K562 (cell line): ENCODE data around the gene TPX2. TPM values are rescaled to one million over a fixed set of nuclear protein-coding genes. Genes with fewer than 3 reads are reported as not detected.
A peak's percentile ranks its signal among the peaks of the same experiment; 100 is the strongest.

Experiments
- DPF2 ChIP-seq: fragments of 450-650 bp; IDR thresholded peaks from 2 replicates; pipeline ENCODE4 v1.6.1; 2016
- E2F6 ChIP-seq, 2 experiments: IDR thresholded peaks; 2 replicates each; pipeline ENCODE4 v1.6.1; 2011; ENCODE audit warnings: borderline replicate concordance in 1 of 2, control low read depth in 1 of 2, low read depth in 1 of 2, low read length in 1 of 2, mild to moderate bottlenecking in 1 of 2, mixed read lengths in 1 of 2, moderate library complexity in 1 of 2; ENCODE audit not compliant: insufficient read depth in 1 of 2, insufficient read length in 1 of 2, poor library complexity in 1 of 2, severe bottlenecking in 1 of 2; ENCODE audit errors: extremely low read depth in 1 of 2
- ELF4 ChIP-seq: fragments of 450-650 bp; formaldehyde crosslinking; IDR thresholded peaks from 2 replicates; pipeline ENCODE4 v1.4.0; 2022; ENCODE audit warnings: missing genetic modification characterization
- FOXK2 ChIP-seq, 2 experiments: fragments of 450-650 bp; IDR thresholded peaks in 1 of 2; conservative IDR thresholded peaks in 1 of 2; 2 replicates each; pipeline ENCODE4 v1.6.1; 2016; ENCODE audit warnings: low read depth in 2 of 2, mild to moderate bottlenecking in 1 of 2
- GTF2A2 ChIP-seq: IDR thresholded peaks from 2 replicates; pipeline ENCODE4 v1.6.1; 2016; ENCODE audit warnings: mild to moderate bottlenecking, missing genetic modification characterization, missing compliant biosample characterization
- GTF3C2 ChIP-seq: IDR thresholded peaks from 3 replicates; pipeline ENCODE4 v1.6.1; 2011; ENCODE audit warnings: borderline replicate concordance, mild to moderate bottlenecking, moderate library complexity; ENCODE audit not compliant: insufficient read length; ENCODE audit errors: extremely low read depth
- HMG20B ChIP-seq: fragments of 250-450 bp; sonication (Bioruptor Pico); IDR thresholded peaks from 2 replicates; pipeline ENCODE4 v1.5.0; 2021; ENCODE audit warnings: mild to moderate bottlenecking
- JUNB ChIP-seq: fragments of 450-650 bp; formaldehyde crosslinking; conservative IDR thresholded peaks from 2 replicates; pipeline ENCODE4 v1.4.0; 2020; ENCODE audit warnings: mild to moderate bottlenecking
- KLF10 ChIP-seq: fragments of 250-450 bp; sonication (Bioruptor Pico); IDR thresholded peaks from 2 replicates; pipeline ENCODE4 v1.6.1; 2021; ENCODE audit warnings: matching md5 sums
- MCM2 ChIP-seq: fragments of 450-650 bp; IDR thresholded peaks from 2 replicates; pipeline ENCODE4 v1.6.1; 2017; ENCODE audit warnings: low read depth, mild to moderate bottlenecking
- NFXL1 ChIP-seq: fragments of 450-650 bp; formaldehyde crosslinking; IDR thresholded peaks from 2 replicates; pipeline ENCODE4 v1.4.0; 2021; ENCODE audit warnings: mild to moderate bottlenecking
- RBFOX2 ChIP-seq: fragments of 200-400 bp; formaldehyde crosslinking; IDR thresholded peaks from 2 replicates; pipeline ENCODE4 v1.6.1; 2017; ENCODE audit warnings: low read depth, mild to moderate bottlenecking, low read length, moderate library complexity
- SAFB ChIP-seq: fragments of 200-400 bp; formaldehyde crosslinking; IDR thresholded peaks from 2 replicates; pipeline ENCODE4 v1.6.1; 2017; ENCODE audit warnings: low read depth, low read length, borderline replicate concordance
- ZBTB11 ChIP-seq, 3 experiments: fragments of 200-800 bp in 1 of 3; fragments of 250-450 bp in 1 of 3; fragments of 450-650 bp in 1 of 3; sonication (Bioruptor Pico) in 1 of 3; sonication (Bioruptor generic) in 1 of 3; formaldehyde crosslinking in 1 of 3; IDR thresholded peaks; 2 replicates each; pipeline versions ENCODE4 v1.6.1 to v1.8.0; 2016 to 2022; ENCODE audit warnings: mild to moderate bottlenecking in 2 of 3, missing genetic modification characterization in 2 of 3, missing compliant biosample characterization in 1 of 3, moderate library complexity in 1 of 3
- ZNF316 ChIP-seq: fragments of 450-650 bp; IDR thresholded peaks from 2 replicates; pipeline ENCODE4 v1.6.1; 2016
- ZNF436 ChIP-seq: fragments of 250-450, 450-650 bp; sonication (Bioruptor Pico); formaldehyde crosslinking; IDR thresholded peaks from 2 replicates; pipeline ENCODE4 v1.7.0; 2020; ENCODE audit warnings: mild to moderate bottlenecking
- ZNF830 ChIP-seq: fragments of 250-450 bp; sonication (Bioruptor Pico); IDR thresholded peaks from 2 replicates; pipeline ENCODE4 v1.5.0; 2021; ENCODE audit warnings: mild to moderate bottlenecking
- polyA plus RNA-seq, 8 experiments: library from polyadenylated mRNA; depleted of rRNA in 4 of 8; stranded (reverse) in 5 of 8; unstranded in 3 of 8; fragments of >200 nt; fragmentation: Nextera tagmentation in 2 of 8; fragmentation: Illumina TruSeq in 1 of 8; extraction: Ambion mirVana in 2 of 8; extraction: Trizol in 1 of 8; gene quantifications; 2 replicates each; pipeline versions ENCODE4 v1.2.1 to v1.2.3, GENCODE V29; 2011 to 2014; ENCODE audit warnings: inconsistent platforms in 1 of 8, missing spikeins in 1 of 8
- total RNA-seq, 7 experiments: library from RNA; depleted of rRNA in 6 of 7; stranded (reverse); fragments of >200 nt in 6 of 7; fragmentation: Illumina TruSeq in 2 of 7; extraction: Trizol in 2 of 7; gene quantifications; 2 replicates each; pipeline versions ENCODE4 v1.2.1 to v1.2.3, GENCODE V29; 2011 to 2021; ENCODE audit warnings: low replicate concordance in 1 of 7
- TF ChIP-seq, protein P1 (sequence below): sonication (generic); formaldehyde crosslinking; IDR thresholded peaks from 2 replicates; pipeline ENCODE4 v1.8.0; 2022; ENCODE audit warnings: mild to moderate bottlenecking, low read depth, missing genetic modification reagents

TPX2 gene
- total and polyA plus RNA-seq, 9 of the 15 experiments (the other 6 are each of a cell fraction or from before 2014, with no cell fraction given), result 48.0 to 241 (median 133) TPM

- TF ChIP-seq, protein P1, sequence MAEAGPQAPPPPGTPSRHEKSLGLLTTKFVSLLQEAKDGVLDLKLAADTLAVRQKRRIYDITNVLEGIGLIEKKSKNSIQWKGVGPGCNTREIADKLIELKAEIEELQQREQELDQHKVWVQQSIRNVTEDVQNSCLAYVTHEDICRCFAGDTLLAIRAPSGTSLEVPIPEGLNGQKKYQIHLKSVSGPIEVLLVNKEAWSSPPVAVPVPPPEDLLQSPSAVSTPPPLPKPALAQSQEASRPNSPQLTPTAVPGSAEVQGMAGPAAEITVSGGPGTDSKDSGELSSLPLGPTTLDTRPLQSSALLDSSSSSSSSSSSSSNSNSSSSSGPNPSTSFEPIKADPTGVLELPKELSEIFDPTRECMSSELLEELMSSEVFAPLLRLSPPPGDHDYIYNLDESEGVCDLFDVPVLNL (CRISPR knock-in tag), result no peak
- TF ChIP-seq NFXL1 (CRISPR knock-in tag), result no peak
- no peak for TF ChIP-seq SAFB
- peak in 1 of 2 experiments; percentile 25 for TF ChIP-seq E2F6 (IDR thresholded peaks at IDR 0.05; ENCODE audit: borderline replicate concordance in 1 of 2, extremely low read depth in 1 of 2, insufficient read depth in 1 of 2, insufficient read length in 1 of 2, low read depth in 1 of 2, low read length in 1 of 2, poor library complexity in 1 of 2, severe bottlenecking in 1 of 2)
- TF ChIP-seq RBFOX2, result peak; percentile 58; the same call in 1 of the 2 replicates
- no peak for TF ChIP-seq MCM2
- TF ChIP-seq KLF10 (CRISPR knock-in tag), result no peak
- TF ChIP-seq ZNF316, result no peak
- 0 out of 4 replicates have a peak, but pooled peaks of 1 of the 2 experiments have one; percentile 12 for TF ChIP-seq FOXK2 (conservative IDR thresholded peaks at IDR 0.05 in 1 of 2, IDR thresholded peaks at IDR 0.05 in 1 of 2; ENCODE audit: low read depth in 2 of 2)
- no peak for TF ChIP-seq ZBTB11 (CRISPR knock-in tag; IDR thresholded peaks at IDR 0.05)
- no peak for TF ChIP-seq HMG20B
- TF ChIP-seq ZNF436, result 0 out of 2 replicates have a peak, but pooled peaks have one; percentile 34
- 0 out of 2 replicates have a peak, but pooled peaks have one; percentile 18 for TF ChIP-seq ELF4
- no peak for TF ChIP-seq DPF2
- TF ChIP-seq JUNB, result no peak
- no peak for TF ChIP-seq ZNF830 (CRISPR knock-in tag)
- TF ChIP-seq GTF3C2, result no peak
- TF ChIP-seq GTF2A2 (tag), result no peak
Measured at GRCh38 chr20:31722257-31723068, 16.6 kb upstream of the TPX2 start, which contains the start of gene BCL2L1 (continued).
